Measurements from ENCODE around the gene KLF15. TPM values are rescaled to one million over a fixed set of nuclear protein-coding genes. Genes with fewer than 3 reads are reported as not detected.

The KLF15 gene
- total RNA-seq, 1 donor from 2014 or later = 5.7 TPM

DNA sequence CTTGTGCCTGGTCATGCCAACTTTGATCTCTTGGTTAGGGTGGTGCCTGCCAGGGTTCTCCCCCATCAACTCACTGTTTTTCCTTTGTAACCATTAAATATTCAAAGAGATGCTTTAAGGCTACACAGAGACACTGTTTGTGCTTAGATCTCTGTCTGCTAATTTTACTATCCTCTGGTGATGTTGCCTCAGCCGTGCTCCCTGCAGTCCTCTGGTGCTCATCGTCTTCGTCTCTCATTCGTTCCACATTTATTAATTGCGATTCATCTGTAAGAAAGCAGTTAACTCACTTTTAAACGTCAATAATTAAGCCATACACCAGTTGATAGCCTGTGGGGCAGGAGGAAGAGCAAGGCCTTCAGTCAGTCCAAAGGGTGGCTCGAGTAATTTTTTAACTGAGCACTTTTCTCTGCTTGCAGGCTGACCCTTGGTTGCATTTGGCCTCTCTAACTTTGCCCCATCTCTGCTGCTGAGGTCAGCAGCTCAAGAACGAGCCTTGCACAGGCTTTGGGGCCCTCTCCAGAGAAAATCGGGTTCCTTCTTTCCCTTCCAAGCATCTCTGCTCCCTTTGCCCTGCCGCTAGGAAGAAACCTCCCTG lies 62.9 kb downstream of the KLF15 start:
- Mint-ChIP-seq H3K9me3 (ENCODE audit: unreplicated experiment) (peaks cover 9% of the 10 kb centered on the region), H3K27ac (ENCODE audit: unreplicated experiment) (no peak overlapping the region), H3K36me3 (ENCODE audit: unreplicated experiment) (no peaks in the 10 kb centered on the region), H3K4me3 (ENCODE audit: unreplicated experiment) (no peak overlapping the region), H3K27me3 (ENCODE audit: unreplicated experiment) (peaks cover 16% of the 10 kb centered on the region), H3K4me1 (ENCODE audit: unreplicated experiment) (no peaks in the 10 kb centered on the region)
- TF ChIP-seq, protein P1, sequence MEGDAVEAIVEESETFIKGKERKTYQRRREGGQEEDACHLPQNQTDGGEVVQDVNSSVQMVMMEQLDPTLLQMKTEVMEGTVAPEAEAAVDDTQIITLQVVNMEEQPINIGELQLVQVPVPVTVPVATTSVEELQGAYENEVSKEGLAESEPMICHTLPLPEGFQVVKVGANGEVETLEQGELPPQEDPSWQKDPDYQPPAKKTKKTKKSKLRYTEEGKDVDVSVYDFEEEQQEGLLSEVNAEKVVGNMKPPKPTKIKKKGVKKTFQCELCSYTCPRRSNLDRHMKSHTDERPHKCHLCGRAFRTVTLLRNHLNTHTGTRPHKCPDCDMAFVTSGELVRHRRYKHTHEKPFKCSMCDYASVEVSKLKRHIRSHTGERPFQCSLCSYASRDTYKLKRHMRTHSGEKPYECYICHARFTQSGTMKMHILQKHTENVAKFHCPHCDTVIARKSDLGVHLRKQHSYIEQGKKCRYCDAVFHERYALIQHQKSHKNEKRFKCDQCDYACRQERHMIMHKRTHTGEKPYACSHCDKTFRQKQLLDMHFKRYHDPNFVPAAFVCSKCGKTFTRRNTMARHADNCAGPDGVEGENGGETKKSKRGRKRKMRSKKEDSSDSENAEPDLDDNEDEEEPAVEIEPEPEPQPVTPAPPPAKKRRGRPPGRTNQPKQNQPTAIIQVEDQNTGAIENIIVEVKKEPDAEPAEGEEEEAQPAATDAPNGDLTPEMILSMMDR (IDR thresholded peaks at IDR 0.05) = no peak
- no peak for DNase-seq (ENCODE audit: extremely low spot score, unreplicated experiment)

DNA sequence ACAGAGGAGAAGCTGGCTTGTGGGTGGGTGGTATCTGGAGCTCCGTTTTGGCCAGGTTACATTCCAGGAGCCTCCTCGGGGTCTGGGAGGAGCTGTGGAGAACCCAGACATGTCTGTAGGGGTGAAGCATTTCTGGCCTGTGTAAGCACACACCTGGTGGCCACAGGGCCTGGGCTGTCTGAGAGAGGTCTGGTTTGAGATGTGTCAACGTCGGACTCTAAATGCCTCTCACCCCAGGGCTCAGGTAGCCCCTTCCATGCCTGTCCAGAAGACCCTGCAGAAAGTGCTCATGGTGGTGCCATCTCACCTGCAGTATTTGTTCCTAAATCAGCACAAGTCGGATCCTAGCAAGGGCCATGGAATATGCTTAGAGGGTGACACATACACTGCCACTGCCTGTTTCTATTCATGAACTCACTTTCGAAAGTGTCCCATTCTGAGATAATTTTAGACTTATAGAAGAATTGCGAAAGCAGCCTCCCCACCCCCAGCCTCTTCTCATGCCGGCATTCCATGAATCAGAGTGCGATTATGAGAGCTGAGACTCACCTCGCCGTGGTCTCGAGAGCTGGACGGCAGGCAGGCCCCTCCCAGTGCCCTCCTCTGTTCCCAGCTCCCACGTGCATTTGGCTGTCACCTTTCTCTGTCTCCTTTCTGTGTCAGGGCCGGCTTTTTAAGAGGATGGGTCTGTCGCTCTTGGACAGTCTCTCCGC lies 63.7 kb downstream of the KLF15 start:
- Mint-ChIP-seq H3K36me3 (ENCODE audit: unreplicated experiment) (no peaks in the 10 kb centered on the region), H3K4me1 (ENCODE audit: unreplicated experiment) (no peaks in the 10 kb centered on the region), H3K27me3 (ENCODE audit: unreplicated experiment) (peaks cover 19% of the 10 kb centered on the region), H3K4me3 (ENCODE audit: unreplicated experiment) (no peak overlapping the region), H3K27ac (ENCODE audit: unreplicated experiment) (no peak overlapping the region), H3K9me3 (ENCODE audit: unreplicated experiment) (peaks cover under 1% of the 10 kb centered on the region)
- TF ChIP-seq, protein P1 (IDR thresholded peaks at IDR 0.05) = no peak
- peak; percentile 72 for DNase-seq (ENCODE audit: extremely low spot score, unreplicated experiment)

Other genes starting within 250 kb of the KLF15 start
- 1.4 and 1.5 TPM in 2 replicates for gene ALDH1L1, start 176.8 kb downstream of the KLF15 start, total RNA-seq
- gene CFAP100, start 37.5 kb upstream of the KLF15 start, total RNA-seq = not detected in 2 replicates
- 30.7 and 31.8 TPM in 2 replicates for gene ZXDC, start 118.5 kb upstream of the KLF15 start, total RNA-seq
- not detected in 2 replicates for gene UROC1, start 160.4 kb upstream of the KLF15 start, total RNA-seq
- not detected in 2 replicates for gene CHST13, start 166.7 kb upstream of the KLF15 start, total RNA-seq
- gene C3orf22, start 201.5 kb upstream of the KLF15 start, total RNA-seq = not detected in 2 replicates